Measurements from ENCODE around the gene TEF.

DNA sequence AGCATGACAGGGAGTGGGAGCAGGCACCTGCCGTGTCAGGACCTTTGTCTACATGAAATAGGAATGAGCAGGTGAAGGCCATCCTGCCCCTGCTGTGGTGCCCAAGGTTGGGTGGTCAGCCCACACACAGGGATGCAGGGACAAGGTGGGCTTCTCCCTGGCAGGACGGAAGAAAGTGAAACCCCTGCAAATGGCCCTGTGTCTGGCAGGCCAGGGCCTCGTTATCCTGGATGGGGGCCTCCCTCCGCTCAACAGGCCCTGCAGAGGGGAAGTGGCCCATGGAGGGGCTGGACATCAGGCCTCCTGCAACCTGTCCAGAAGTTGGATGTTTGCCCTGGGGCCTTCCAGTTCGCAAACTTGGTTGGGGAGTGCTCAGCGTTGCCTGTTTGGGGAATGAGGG lies 49.9 kb downstream of the TEF start:
- TF ChIP-seq CTCF (IDR thresholded peaks at IDR 0.05), result no peak
- TF ChIP-seq POLR2A (IDR thresholded peaks at IDR 0.05), result no peak

Data from thyroid gland (tissue), 4 donors.